GM08714 (cell line): ENCODE measurements around the gene SLC12A9.
"Not testable (repeated sequence)": the region's sequence is repeated elsewhere in the genome, so short reads cannot be mapped to it uniquely, and the experiment has no call there.

Source experiments
- H3K4me3 ChIP-seq: fragments of 200-500 bp; sonication (Bioruptor generic); 2 replicates; pipeline ENCODE4 v1.5.1; 2014; ENCODE audit warnings: mild to moderate bottlenecking, low read length, inconsistent platforms
- ZNF274 ChIP-seq: IDR thresholded peaks from 2 replicates; pipeline ENCODE4 v1.6.1; 2012; ENCODE audit warnings: mild to moderate bottlenecking, low read depth, low read length

SLC12A9 gene, protein sequence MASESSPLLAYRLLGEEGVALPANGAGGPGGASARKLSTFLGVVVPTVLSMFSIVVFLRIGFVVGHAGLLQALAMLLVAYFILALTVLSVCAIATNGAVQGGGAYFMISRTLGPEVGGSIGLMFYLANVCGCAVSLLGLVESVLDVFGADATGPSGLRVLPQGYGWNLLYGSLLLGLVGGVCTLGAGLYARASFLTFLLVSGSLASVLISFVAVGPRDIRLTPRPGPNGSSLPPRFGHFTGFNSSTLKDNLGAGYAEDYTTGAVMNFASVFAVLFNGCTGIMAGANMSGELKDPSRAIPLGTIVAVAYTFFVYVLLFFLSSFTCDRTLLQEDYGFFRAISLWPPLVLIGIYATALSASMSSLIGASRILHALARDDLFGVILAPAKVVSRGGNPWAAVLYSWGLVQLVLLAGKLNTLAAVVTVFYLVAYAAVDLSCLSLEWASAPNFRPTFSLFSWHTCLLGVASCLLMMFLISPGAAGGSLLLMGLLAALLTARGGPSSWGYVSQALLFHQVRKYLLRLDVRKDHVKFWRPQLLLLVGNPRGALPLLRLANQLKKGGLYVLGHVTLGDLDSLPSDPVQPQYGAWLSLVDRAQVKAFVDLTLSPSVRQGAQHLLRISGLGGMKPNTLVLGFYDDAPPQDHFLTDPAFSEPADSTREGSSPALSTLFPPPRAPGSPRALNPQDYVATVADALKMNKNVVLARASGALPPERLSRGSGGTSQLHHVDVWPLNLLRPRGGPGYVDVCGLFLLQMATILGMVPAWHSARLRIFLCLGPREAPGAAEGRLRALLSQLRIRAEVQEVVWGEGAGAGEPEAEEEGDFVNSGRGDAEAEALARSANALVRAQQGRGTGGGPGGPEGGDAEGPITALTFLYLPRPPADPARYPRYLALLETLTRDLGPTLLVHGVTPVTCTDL

DNA sequence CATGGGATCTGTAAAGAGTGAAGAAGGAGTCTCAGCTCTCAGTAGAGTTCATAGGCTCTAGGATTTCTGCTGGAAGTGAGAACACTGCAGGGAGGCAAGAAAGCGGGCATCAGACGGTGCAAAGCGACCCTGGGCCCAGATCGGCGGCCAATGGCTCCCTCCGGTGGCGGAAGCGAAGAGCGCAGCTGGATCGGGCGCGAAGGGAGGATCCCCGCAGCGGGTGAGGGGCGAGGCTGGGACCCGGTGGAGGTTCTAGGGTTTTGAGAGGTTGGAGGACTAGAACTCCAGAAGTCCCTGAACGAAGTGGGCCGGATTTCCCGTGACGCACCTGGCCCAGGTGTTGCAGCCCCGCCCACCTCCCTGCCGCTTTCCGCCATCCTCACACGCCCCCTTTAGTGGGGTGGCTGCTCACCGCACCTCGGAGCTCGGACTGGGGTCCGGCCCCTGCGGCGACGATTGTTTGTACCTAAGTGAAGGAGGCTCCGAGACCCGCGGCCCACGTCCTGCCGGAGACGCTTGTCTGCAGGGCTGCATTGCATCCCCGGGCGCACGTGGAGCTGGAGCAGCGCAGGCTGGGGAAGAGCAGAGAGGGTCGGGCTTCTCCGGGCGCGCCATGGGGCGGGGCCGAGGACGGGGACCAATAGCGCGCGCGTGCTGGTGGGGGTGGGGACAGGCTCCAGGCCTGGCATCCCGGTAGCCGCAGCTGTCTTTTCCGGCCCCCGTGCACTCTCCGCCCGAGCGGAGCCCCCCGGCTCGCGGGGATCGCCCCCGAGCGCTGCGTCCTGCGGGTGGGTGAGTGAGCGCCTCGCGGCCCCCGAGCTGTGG, at the start of gene SLC12A9:
SLC12A9 (plus strand) TSS at position 666 of the 825 bp plus-strand sequence. CDS start 1,485 bp downstream, outside the sequence.
- peak within 1 kb of the TSS; percentile 78 for H3K4me3 ChIP-seq
- TF ChIP-seq ZNF274, result no peak

DNA sequence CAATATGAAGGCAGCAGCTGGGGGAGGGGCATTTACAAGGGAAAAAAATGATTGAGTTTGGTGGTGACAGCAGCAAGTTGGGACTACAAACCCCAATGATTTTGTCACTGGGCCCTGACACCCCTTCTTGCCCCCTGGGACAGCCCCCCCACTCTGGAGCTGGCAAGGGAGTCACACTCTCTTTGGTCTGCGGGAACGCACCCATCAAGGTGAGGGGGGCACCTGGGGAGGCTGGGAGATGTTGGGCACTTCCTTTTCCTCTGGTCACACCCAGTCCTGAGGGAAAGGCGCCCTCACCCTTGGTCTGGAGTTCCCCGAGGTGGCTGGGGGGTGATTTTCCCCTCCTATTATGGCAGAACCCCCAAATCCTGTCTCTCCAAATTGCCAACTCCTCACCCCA, 49.6 kb upstream of the SLC12A9 start:
- H3K4me3 ChIP-seq, result no peak overlapping the region; the same call in 1 of the 2 replicates
- no peak for TF ChIP-seq ZNF274

DNA sequence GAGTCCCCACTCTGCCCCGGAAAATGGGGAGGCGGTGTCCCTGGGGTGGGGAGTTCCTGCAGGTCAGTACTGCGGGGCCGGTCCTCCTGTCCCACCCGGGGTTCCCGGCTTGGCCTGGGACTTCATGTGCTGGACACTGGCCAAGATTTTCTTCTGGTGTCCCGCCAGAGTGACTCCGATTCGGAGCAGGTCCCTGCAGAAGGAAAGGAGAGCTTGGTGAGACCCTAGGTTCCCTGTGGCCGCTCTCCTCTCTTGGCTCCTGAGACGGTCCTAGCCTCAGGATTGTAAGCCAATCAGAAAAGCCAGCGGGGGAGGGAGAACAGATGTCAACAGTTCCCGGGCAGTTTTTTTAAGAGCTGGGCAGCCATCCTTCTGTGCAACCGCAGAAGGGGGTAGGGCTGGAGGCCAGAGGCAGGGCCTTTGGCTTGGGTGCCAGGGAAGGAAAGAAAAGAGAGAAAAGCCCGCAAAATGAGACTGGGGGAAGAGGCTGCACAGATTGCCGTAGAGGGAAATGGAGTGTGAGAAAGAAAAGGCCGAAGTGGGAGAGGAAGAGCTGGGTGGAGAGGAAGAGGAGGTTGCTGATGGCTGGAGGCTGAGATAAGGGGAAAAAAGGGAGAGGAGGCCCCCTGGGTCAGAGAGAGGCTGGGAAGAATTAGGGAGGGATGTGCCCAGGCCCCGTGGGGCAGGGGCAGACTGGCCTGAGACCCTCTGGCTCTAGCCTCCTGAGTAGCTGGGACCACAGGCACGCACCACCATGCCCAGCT, 48.9 kb upstream of the SLC12A9 start:
- TF ChIP-seq ZNF274, result no peak

DNA sequence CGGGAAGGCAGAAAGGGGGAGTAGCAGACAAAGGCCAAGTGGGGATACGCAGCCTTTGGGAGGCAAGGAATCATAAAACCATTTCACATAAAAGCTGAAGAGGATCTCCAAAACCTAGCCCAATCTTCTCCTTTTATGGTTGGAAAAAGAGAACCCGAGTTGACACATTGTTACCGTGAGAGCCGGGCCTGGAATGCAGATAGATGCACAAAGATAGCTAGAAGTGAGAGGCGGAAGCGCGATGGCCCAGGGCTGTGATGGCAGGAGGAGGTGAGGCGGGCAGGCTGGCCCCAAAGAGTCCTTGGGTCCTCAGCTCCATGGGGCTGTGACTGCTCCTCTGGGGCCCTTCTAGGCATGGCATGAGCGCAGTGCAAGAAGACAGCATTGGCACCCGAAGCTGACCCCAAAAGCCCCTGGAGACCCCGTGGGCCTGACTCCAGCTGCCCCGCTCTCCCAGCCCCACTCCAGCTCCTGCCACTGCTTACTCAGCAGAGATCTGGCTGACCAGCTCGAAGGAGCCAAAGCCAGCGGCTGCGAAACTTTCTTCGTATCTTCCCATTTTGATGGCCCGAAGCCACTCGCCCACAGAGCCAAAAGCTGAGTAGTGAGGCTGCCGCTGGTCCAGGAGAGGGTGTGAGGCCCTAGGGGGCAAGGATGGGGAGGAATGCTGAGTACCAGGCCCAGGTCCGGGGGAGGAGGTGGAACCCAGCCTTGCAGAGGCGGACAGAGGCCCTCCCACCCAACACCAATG, 47.7 kb upstream of the SLC12A9 start:
- H3K4me3 ChIP-seq, result no peak overlapping the region
- TF ChIP-seq ZNF274, result no peak

More for the DNA sequence above, 48.9 kb upstream of the SLC12A9 start:
- H3K4me3 ChIP-seq, result no peak overlapping the region; the same call in 1 of the 2 replicates

DNA sequence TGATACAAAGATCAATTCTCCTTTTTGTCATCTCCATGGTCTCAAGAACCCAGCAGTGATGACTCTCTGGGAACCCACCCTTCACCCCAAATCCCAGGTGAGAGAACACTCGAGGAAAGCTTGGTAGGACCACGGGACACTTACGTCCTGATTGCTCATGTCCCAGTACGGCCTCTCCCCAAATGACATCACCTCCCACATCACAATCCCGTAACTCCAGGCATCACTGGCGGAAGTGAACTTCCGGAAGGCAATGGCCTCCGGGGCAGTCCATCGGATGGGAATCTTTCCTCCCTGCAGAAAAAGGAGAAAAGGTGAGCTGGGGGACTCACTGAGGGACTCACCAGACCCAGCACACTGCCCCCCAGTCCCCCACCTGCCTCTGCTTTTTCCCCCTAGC, 46.2 kb upstream of the SLC12A9 start:
- TF ChIP-seq ZNF274, result no peak
- no peak overlapping the region for H3K4me3 ChIP-seq

DNA sequence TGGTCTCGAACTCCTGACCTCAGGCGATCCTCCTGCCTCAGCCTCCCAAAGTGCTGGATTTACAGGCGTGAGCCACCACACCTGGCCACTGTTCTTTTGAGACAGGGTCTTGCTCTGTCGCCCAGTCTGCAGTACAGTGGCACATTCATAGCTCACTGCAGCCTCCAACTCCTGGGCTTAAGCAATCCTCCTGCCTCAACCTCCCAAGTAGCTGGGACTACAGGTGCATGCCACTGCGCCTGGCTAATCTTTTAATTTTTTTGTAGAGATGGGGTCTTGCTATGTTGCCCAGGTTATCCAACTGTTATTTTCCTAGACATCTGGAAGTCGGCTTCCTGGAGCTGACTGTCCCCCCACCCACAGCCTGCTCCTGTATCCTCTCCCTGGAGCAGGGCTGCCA, 45.6 kb upstream of the SLC12A9 start:
- H3K4me3 ChIP-seq, result not testable (repeated sequence)

DNA sequence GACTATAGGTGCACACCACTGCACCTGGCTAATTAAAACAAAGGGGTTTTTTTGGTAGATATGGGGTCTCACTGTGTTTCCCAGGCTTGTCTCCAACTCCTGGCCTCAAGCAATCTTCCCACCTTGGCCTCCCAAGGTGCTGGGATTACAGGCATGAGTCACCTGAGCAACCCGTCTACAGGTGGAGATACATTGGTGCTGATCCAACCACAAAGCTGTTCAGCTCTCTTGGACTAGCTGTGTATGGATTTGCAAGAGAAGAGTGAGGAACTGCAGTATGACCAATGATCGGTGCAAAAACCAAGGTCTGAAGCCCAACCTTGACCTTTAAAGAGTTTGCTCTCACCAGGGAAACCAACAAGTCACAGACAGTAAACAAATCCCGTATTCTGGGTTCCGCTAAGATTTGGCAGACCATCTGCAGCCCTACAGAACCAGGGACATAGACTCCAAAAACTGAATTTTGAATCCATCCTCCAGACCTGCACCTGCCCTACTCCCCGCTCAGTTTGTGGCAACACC, 44.1 kb upstream of the SLC12A9 start:
- TF ChIP-seq ZNF274, result no peak
- H3K4me3 ChIP-seq, result no peak overlapping the region

DNA sequence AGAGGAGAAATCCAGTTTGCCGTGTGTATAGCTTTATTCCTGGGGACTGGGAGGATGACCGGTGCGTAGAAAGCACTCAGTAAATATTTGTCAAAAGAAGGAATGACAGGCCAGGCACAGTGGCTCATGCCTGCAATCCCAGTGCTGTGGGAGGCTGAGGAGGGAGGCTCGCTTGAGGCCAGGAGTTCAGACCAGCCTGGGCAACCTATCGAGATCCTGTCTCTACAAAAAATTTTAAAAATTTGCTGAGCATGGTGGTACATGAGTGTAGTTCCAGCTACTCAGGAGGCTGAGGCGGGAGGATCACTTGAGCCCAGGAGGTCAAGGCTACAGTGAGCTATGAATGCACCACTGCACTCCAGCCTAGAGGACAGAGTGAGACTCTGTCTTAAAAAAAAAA, 41.0 kb upstream of the SLC12A9 start:
- no peak for TF ChIP-seq ZNF274
- H3K4me3 ChIP-seq, result no peak overlapping the region

DNA sequence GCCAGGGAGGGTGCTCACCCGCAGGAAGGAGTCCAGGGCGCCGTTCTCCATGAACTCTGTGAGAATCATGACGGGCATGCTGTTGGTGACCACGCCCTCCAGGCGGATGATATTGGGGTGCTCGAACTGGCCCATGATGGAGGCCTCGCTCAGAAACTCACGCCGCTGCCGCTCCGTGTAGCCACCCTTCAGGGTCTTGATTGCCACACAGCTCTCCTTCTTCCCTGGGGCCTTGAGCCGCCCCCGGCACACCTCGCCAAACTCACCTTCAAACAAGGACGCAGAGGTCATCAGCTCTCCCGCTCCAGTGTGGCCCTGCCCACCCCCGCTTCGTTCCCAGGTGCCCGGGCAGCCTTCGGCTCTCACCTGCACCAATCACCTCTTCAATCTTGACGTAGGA, 39.8 kb upstream of the SLC12A9 start:
- TF ChIP-seq ZNF274, result no peak
- no peak overlapping the region for H3K4me3 ChIP-seq

DNA sequence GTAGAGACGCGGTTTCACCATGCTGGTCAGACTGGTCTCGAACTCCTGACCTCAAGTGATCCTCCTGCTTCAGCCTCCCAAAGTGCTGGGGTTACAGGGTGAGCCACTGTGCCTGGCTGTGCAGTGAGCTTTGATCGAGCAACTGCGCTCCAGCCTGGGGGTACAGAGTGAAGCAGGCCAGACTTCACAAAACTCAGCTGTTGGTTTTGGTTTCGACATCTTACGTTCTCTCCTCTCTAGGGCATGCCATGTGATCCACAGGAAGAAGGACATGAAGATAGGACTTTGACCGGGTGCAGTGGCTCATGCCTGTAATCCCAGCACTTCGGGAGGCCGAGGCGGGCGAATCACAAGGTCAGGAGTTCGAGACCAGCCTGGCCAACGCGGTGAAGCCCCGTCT, 36.0 kb upstream of the SLC12A9 start:
- not testable (repeated sequence) for H3K4me3 ChIP-seq

DNA sequence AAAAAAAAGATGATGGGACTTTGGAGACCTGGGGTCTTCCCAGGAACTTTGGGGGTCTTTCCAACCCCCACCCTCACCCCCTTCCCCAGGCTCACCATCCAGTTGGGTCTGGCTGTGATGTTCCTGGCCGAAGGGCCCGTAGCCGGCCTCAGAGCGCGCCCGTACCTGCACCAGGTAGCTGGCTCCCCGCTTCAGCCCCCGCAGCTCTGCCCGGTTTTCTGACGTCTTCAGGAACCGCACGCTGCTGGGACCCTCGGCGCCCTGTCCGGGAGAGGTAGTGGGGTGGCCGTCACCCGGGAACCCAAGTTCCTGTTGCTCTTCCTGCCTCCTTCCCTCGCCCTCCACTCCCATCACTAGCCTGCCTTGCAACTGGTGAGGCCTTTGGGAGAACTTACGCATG, 35.4 kb upstream of the SLC12A9 start:
- TF ChIP-seq ZNF274, result no peak
- H3K4me3 ChIP-seq, result no peak overlapping the region

DNA sequence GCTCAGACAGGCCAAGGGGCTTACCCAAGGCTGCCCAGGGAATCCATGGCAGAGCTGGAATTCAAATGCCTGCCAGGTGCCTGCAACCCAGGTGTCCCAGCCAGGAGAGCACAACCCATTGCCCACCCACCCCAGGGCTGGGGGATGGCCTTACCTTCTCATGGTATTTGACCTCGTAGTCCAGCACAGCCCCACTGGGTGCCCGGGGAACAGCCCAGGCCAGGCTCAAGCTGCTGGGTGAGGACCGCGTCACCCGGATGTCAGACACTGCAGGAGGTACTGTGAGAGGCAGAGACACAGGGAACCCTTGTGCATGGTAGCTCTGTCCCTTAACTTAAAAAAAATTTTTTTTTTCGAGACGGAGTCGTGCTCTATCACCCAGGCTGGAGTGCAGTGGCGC, 34.1 kb upstream of the SLC12A9 start:
- H3K4me3 ChIP-seq, result no peak overlapping the region
- no peak for TF ChIP-seq ZNF274

DNA sequence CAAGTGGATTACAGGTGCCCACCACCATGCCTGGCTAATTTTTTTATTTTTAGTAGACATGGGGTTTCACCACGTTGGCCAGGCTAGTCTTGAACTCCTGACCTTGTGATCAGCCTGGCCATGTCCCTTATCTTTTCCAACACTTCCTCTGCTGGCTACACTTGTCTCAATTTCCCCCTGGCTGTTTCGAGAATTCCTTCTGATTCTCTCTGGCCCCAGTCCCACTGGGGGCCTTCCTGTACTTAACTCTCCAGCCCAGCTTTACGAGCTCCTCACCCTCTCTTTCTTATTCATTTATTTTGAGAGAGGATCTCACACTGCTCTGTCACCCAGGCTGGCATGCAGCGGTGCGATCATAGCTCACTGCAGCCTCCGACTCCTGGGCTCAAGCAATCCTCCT, 33.7 kb upstream of the SLC12A9 start:
- no peak overlapping the region for H3K4me3 ChIP-seq
- no peak for TF ChIP-seq ZNF274
